Stomach (tissue), 4 donors: ENCODE measurements around the gene ETS1.

Source experiments
- POLR2A ChIP-seq, 4 donors: fragments of 450-650 bp; IDR thresholded peaks; one replicate each; pipeline ENCODE4 v1.6.1; 2016; ENCODE audit warnings: antibody characterized with exemption in 4 of 4, control low read depth in 2 of 4, mild to moderate bottlenecking in 1 of 4, moderate library complexity in 1 of 4
- POLR2AphosphoS5 ChIP-seq, 3 donors: sonication (generic); formaldehyde crosslinking; IDR thresholded peaks; one replicate each; pipeline ENCODE4 v1.6.1; 2016; ENCODE audit warnings: antibody characterized with exemption in 3 of 3
- TF ChIP-seq, protein P1 (sequence below), 7 experiments: fragments of 450-650 bp in 4 of 7; fragments of 200-600 bp in 3 of 7; sonication (generic) in 3 of 7; IDR thresholded peaks; one replicate each; pipeline ENCODE4 v1.5.1; 2016 to 2019; ENCODE audit warnings: antibody characterized with exemption in 7 of 7, control low read depth in 2 of 7, mild to moderate bottlenecking in 1 of 7

DNA sequence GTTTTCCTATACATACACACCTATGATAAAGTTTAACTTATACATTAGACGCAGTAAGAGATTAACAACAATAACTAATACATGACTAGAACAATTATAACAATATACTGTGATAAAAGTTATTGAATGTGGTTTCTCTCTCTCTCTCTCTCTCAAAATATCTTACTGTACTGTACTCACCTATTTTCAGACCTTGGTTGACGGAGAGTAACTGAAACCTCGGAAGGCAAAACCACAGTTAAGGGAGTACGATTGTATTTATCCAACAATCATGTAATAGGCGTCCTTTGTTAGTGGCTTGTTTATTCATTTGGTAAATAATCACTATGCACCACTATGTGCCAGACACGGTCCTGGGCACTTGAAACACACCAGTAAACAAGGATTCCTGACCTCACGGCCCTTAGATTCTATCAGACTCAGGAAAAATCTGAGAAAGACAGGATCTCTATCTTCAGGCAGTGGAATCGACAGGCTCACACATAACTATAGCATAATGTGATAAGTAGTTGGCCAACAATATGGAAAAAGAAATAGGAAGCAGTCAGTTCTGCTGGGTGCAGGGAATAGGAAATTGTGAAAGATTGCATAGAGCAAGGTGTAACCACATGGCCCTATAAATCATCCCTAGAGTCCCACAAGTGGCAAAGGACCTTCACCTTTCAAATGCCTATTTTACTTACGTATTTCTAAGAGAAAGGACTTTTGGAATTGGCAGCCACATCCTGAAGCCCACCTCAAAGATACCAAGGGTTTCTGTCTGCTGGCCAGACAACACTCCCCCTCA is 12.0 kb downstream of the ETS1 start:
- TF ChIP-seq POLR2A (IDR thresholded peaks at IDR 0.05) = no peak
- TF ChIP-seq, protein P1, sequence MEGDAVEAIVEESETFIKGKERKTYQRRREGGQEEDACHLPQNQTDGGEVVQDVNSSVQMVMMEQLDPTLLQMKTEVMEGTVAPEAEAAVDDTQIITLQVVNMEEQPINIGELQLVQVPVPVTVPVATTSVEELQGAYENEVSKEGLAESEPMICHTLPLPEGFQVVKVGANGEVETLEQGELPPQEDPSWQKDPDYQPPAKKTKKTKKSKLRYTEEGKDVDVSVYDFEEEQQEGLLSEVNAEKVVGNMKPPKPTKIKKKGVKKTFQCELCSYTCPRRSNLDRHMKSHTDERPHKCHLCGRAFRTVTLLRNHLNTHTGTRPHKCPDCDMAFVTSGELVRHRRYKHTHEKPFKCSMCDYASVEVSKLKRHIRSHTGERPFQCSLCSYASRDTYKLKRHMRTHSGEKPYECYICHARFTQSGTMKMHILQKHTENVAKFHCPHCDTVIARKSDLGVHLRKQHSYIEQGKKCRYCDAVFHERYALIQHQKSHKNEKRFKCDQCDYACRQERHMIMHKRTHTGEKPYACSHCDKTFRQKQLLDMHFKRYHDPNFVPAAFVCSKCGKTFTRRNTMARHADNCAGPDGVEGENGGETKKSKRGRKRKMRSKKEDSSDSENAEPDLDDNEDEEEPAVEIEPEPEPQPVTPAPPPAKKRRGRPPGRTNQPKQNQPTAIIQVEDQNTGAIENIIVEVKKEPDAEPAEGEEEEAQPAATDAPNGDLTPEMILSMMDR (IDR thresholded peaks at IDR 0.05) = no peak
- no peak for TF ChIP-seq POLR2AphosphoS5 (IDR thresholded peaks at IDR 0.05)
